GM19328 (cell line): ENCODE measurements around the gene PCDHGA2.
"Not testable (repeated sequence)": the region's sequence is repeated elsewhere in the genome, so short reads cannot be mapped to it uniquely, and the experiment has no call there.

Source experiments
- ATAC-seq: cut with Tn5 transposase; IDR thresholded peaks from one replicate; pipeline ENCODE4 v1.9.1; 2021; ENCODE audit warnings: mild to moderate bottlenecking, moderate library complexity; ENCODE audit not compliant: unreplicated experiment

Gene PCDHGA2

GRCh38 chr5:141375444-141376155, 37.0 kb downstream of the PCDHGA2 start:
- ATAC-seq, result not testable (repeated sequence)

- ATAC-seq, result no peak
These were observed 44.1 kb downstream of the PCDHGA2 start, which contains the start of gene PCDHGA7 for GRCh38 chr5:141382469-141383294. Gene PCDHGA7 (plus strand): TSS chr5:141382742. CDS start chr5:141382900, 158 bp downstream.

- ATAC-seq, result no peak
These were observed 44.8 kb downstream of the PCDHGA2 start for GRCh38 chr5:141383345-141383744.

GRCh38 chr5:141384471-141385267, 46.1 kb downstream of the PCDHGA2 start:
- ATAC-seq, result no peak

GRCh38 chr5:141387557-141388311, 49.2 kb downstream of the PCDHGA2 start, which contains the start of gene PCDHGB4:
Gene PCDHGB4 (plus strand): TSS chr5:141387698. CDS start chr5:141387885, 187 bp downstream.
- not testable (repeated sequence) for ATAC-seq

- ATAC-seq, result no peak
These were observed 50.1 kb downstream of the PCDHGA2 start for GRCh38 chr5:141388661-141389060.

GRCh38 chr5:141389153-141390042, 50.8 kb downstream of the PCDHGA2 start:
- ATAC-seq, result no peak

- ATAC-seq, result no peak
These were observed 54.1 kb downstream of the PCDHGA2 start, which contains the start of gene PCDHGA8 for GRCh38 chr5:141392429-141393198. Gene PCDHGA8 (plus strand): TSS chr5:141392633. CDS start chr5:141392814, 181 bp downstream.
